ENCODE results near the gene CDYL2. TPM values are rescaled to one million over a fixed set of nuclear protein-coding genes. Genes with fewer than 3 reads are reported as not detected.
A peak's percentile ranks its signal among the peaks of the same experiment; 100 is the strongest.

CDYL2 gene
- total and polyA plus RNA-seq, 4 donors = 0.84 to 4.1 (median 2.3) TPM

GRCh38 chr16:80580109-80580832 is 224.1 kb downstream of the CDYL2 start:
- TF ChIP-seq FOXA1 (IDR thresholded peaks at IDR 0.05) (no peak), JUND (IDR thresholded peaks at IDR 0.05) (no peak), NR2F2 (IDR thresholded peaks at IDR 0.05) (no peak), GABPA (IDR thresholded peaks at IDR 0.05 in 1 of 2, conservative IDR thresholded peaks at IDR 0.05 in 1 of 2) (no peak), ZBTB33 (IDR thresholded peaks at IDR 0.05) (no peak), RXRA (IDR thresholded peaks at IDR 0.05) (no peak)

GRCh38 chr16:80577485-80578280 is 226.7 kb downstream of the CDYL2 start:
- WGBS = 52% methylated on average over 11 of the region's 11 CpGs
- H3K4me3 ChIP-seq (ENCODE audit: low read depth in 1 of 3, low read length in 3 of 3) = no peak overlapping the region
- peak; percentile 38 for DNase-seq (ENCODE audit: low spot score)
- H3K27ac ChIP-seq (ENCODE audit: low read depth in 1 of 2, low read length in 2 of 2) = no peak overlapping the region
- no peaks in the 10 kb centered on the region for H3K9me3 ChIP-seq (ENCODE audit: control insufficient read depth in 4 of 4, low read length in 3 of 4)
- no peaks in the 10 kb centered on the region for H3K27me3 ChIP-seq (ENCODE audit: control insufficient read depth in 4 of 4, insufficient read depth in 4 of 4, low read length in 3 of 4)
- TF ChIP-seq HNF4A (conservative IDR thresholded peaks at IDR 0.05) = peak; percentile 20 to 24
- TF ChIP-seq SP1 (IDR thresholded peaks at IDR 0.05) = peak; percentile 32
- peak; percentile 33 to 51 for TF ChIP-seq RXRA (IDR thresholded peaks at IDR 0.05)
- TF ChIP-seq NR2F2 (IDR thresholded peaks at IDR 0.05) = no peak
- no peak for TF ChIP-seq ATF3 (IDR thresholded peaks at IDR 0.05)
- peak in 1 of 2 donors; percentile 15 for TF ChIP-seq RAD21 (IDR thresholded peaks at IDR 0.05)
- peak; percentile 9 for TF ChIP-seq FOXA2 (IDR thresholded peaks at IDR 0.05)
- H3K4me1 ChIP-seq (ENCODE audit: control insufficient read depth in 4 of 4, insufficient read depth in 4 of 4, low read length in 3 of 4) = peaks cover 0 to 8% (median 6%) of the 10 kb centered on the region in 4 donors
- H3K9ac ChIP-seq (ENCODE audit: low read depth in 1 of 2, low read length in 2 of 2) = no peak overlapping the region
- H3K36me3 ChIP-seq (ENCODE audit: control insufficient read depth in 4 of 4, insufficient read depth in 3 of 4, low read depth in 1 of 4, low read length in 3 of 4) = no peaks in the 10 kb centered on the region

More at GRCh38 chr16:80580109-80580832, 224.1 kb downstream of the CDYL2 start:
- H3K4me3 ChIP-seq (ENCODE audit: low read depth in 1 of 3, low read length in 3 of 3) = no peak overlapping the region
- no peaks in the 10 kb centered on the region for H3K27me3 ChIP-seq (ENCODE audit: control insufficient read depth in 4 of 4, insufficient read depth in 4 of 4, low read length in 3 of 4)
- H3K36me3 ChIP-seq (ENCODE audit: control insufficient read depth in 4 of 4, insufficient read depth in 3 of 4, low read depth in 1 of 4, low read length in 3 of 4) = no peaks in the 10 kb centered on the region
- no peak overlapping the region for H3K9ac ChIP-seq (ENCODE audit: low read depth in 1 of 2, low read length in 2 of 2)
- 85% methylated on average over 10 of the region's 10 CpGs for WGBS
- H3K9me3 ChIP-seq (ENCODE audit: control insufficient read depth in 4 of 4, low read length in 3 of 4) = no peaks in the 10 kb centered on the region
- H3K4me1 ChIP-seq (ENCODE audit: control insufficient read depth in 4 of 4, insufficient read depth in 4 of 4, low read length in 3 of 4) = peaks cover 0 to 8% (median 6%) of the 10 kb centered on the region in 4 donors
- DNase-seq (ENCODE audit: low spot score) = no peak
- no peak overlapping the region for H3K27ac ChIP-seq (ENCODE audit: low read depth in 1 of 2, low read length in 2 of 2)

- Histone ChIP-seq H3K27me3 (ENCODE audit: control insufficient read depth in 4 of 4, insufficient read depth in 4 of 4, low read length in 3 of 4) (no peaks in the 10 kb centered on the region), H3K4me3 (ENCODE audit: low read depth in 1 of 3, low read length in 3 of 3) (no peak overlapping the region), H3K27ac (ENCODE audit: low read depth in 1 of 2, low read length in 2 of 2) (no peak overlapping the region), H3K9me3 (ENCODE audit: control insufficient read depth in 4 of 4, low read length in 3 of 4) (no peaks in the 10 kb centered on the region), H3K4me1 (ENCODE audit: control insufficient read depth in 4 of 4, insufficient read depth in 4 of 4, low read length in 3 of 4) (peaks cover 0 to 8% (median 6%) of the 10 kb centered on the region in 4 donors), H3K36me3 (ENCODE audit: control insufficient read depth in 4 of 4, insufficient read depth in 3 of 4, low read depth in 1 of 4, low read length in 3 of 4) (no peaks in the 10 kb centered on the region), H3K9ac (ENCODE audit: low read depth in 1 of 2, low read length in 2 of 2) (no peak overlapping the region)
- no peak for TF ChIP-seq TAF1 (conservative IDR thresholded peaks at IDR 0.05)
- no peak for TF ChIP-seq RAD21 (IDR thresholded peaks at IDR 0.05)
- no peak for TF ChIP-seq ZBTB33 (IDR thresholded peaks at IDR 0.05)
- TF ChIP-seq HNF4G (IDR thresholded peaks at IDR 0.05) = no peak
- no peak for TF ChIP-seq GABPA (IDR thresholded peaks at IDR 0.05 in 1 of 2, conservative IDR thresholded peaks at IDR 0.05 in 1 of 2)
- DNase-seq (ENCODE audit: low spot score) = no peak
- WGBS = 92% methylated on average over 1 of the region's 1 CpG
These were observed 228.0 kb downstream of the CDYL2 start for GRCh38 chr16:80576343-80576912.

Measured in liver (tissue), 9 donors.